GM19351 (cell line): ENCODE data around the gene NFKBIA.
"Not testable (repeated sequence)": the region's sequence is repeated elsewhere in the genome, so short reads cannot be mapped to it uniquely, and the experiment has no call there.

Experiments used
- ATAC-seq: cut with Tn5 transposase; IDR thresholded peaks from one replicate; pipeline ENCODE4 v1.9.1; 2021; ENCODE audit warnings: mild to moderate bottlenecking, moderate library complexity; ENCODE audit not compliant: unreplicated experiment

Gene NFKBIA

GRCh38 chr14:35404449-35405303 lies at the start of gene NFKBIA:
NFKBIA (minus strand) TSS chr14:35404749; CDS start chr14:35404644, 105 bp downstream.
- ATAC-seq = peak; percentile 55

- no peak for ATAC-seq
These were observed 41.9 kb upstream of the NFKBIA start for GRCh38 chr14:35446450-35446849.

GRCh38 chr14:35444104-35444503 lies 39.6 kb upstream of the NFKBIA start:
- ATAC-seq = no peak

- no peak for ATAC-seq
These were observed 36.6 kb upstream of the NFKBIA start for GRCh38 chr14:35441160-35441559.

GRCh38 chr14:35438910-35439713 lies 34.6 kb upstream of the NFKBIA start:
- ATAC-seq = no peak

- not testable (repeated sequence) for ATAC-seq
These were observed 33.9 kb upstream of the NFKBIA start for GRCh38 chr14:35438492-35438891.

- no peak for ATAC-seq
These were observed 30.6 kb upstream of the NFKBIA start for GRCh38 chr14:35435177-35435576.

- ATAC-seq = no peak
These were observed 29.3 kb upstream of the NFKBIA start for GRCh38 chr14:35433826-35434225.

- ATAC-seq = no peak
These were observed 26.1 kb upstream of the NFKBIA start for GRCh38 chr14:35430459-35431199.

- no peak for ATAC-seq
These were observed 25.4 kb upstream of the NFKBIA start for GRCh38 chr14:35429951-35430350.

GRCh38 chr14:35425850-35426249 lies 21.3 kb upstream of the NFKBIA start:
- no peak for ATAC-seq

- no peak for ATAC-seq
These were observed 19.1 kb upstream of the NFKBIA start for GRCh38 chr14:35423621-35424020.

- no peak for ATAC-seq
These were observed 15.7 kb upstream of the NFKBIA start for GRCh38 chr14:35420036-35420811.

GRCh38 chr14:35419429-35419841 lies 14.9 kb upstream of the NFKBIA start:
- no peak for ATAC-seq

- ATAC-seq = no peak
These were observed 13.5 kb upstream of the NFKBIA start for GRCh38 chr14:35418093-35418492.

- peak; percentile 47 for ATAC-seq
These were observed 11.7 kb upstream of the NFKBIA start for GRCh38 chr14:35416108-35416750.

- ATAC-seq = no peak
These were observed 9.8 kb upstream of the NFKBIA start for GRCh38 chr14:35414365-35414764.

GRCh38 chr14:35412272-35413056 lies 7.9 kb upstream of the NFKBIA start:
- ATAC-seq = no peak

- no peak for ATAC-seq
These were observed 6.3 kb upstream of the NFKBIA start for GRCh38 chr14:35410858-35411257.
